Measurements from ENCODE around the gene IQCE. TPM values are rescaled to one million over a fixed set of nuclear protein-coding genes. Genes with fewer than 3 reads are reported as not detected.

Gene IQCE
- total and polyA plus RNA-seq, 11 donors, result 5.0 to 14.1 (median 10.3) TPM

GRCh38 chr7:2523461-2523936 lies 35.3 kb upstream of the IQCE start:
- no peaks in the 10 kb centered on the region for H3K9me3 ChIP-seq
- intact Hi-C loops (cut with DNase I), result loop anchor here in 6 of 10 donors (2.0 to 5.0 kb wide), 6 partner anchors 31 to 109 kb away; partner anchors contain the start of genes BRAT1 (in 2 of the 6), GRIFIN (in 2 of the 6), IQCE (in 1 of the 6) and TTYH3 (in 1 of the 6)
- H3K36me3 ChIP-seq, result peaks cover 0 to 41% (median 29%) of the 10 kb centered on the region in 9 donors
- no peak for DNase-seq
- WGBS, 4 donors, result 17 to 24% (median 23%) methylated on average over 11 to 22 of the region's 22 CpGs
- no peak for TF ChIP-seq POLR2A (IDR thresholded peaks at IDR 0.05)
- no peak for TF ChIP-seq CTCF (IDR thresholded peaks at IDR 0.05)
- H3K4me3 ChIP-seq, result peak overlapping the region in 11 of 12 donors; percentile 7 to 94 (median 72)
- peak in 1 of 4 donors; percentile 1 for ATAC-seq
- H3K27ac ChIP-seq, result peak overlapping the region; percentile 4 to 84 (median 74)
- peaks cover 5 to 85% (median 56%) of the 10 kb centered on the region in 12 donors for H3K4me1 ChIP-seq
- H3K27me3 ChIP-seq, result peaks cover 0 to 38% (median 0%) of the 10 kb centered on the region in 9 donors

GRCh38 chr7:2523941-2524807 lies 34.6 kb upstream of the IQCE start:
- Histone ChIP-seq H3K36me3 (peaks cover 0 to 43% (median 33%) of the 10 kb centered on the region in 9 donors), H3K27ac (peak overlapping the region in 11 of 12 donors; percentile 4 to 84 (median 74)), H3K4me1 (peaks cover under 1 to 85% (median 55%) of the 10 kb centered on the region in 12 donors), H3K27me3 (peaks cover 0 to 38% (median 0%) of the 10 kb centered on the region in 9 donors), H3K9me3 (no peaks in the 10 kb centered on the region), H3K4me3 (peak overlapping the region in 10 of 12 donors; percentile 7 to 94 (median 72))
- DNase-seq (peak; percentile 87 to 93 (median 89)), ATAC-seq (peak; percentile 29 to 61 (median 46))
- no peak for TF ChIP-seq CTCF (IDR thresholded peaks at IDR 0.05)
- TF ChIP-seq POLR2A (IDR thresholded peaks at IDR 0.05), result no peak
- intact Hi-C loops (cut with DNase I), result loop anchor here in 6 of 10 donors (2.0 to 5.0 kb wide), 7 partner anchors 31 to 108 kb away; partner anchors contain the start of genes BRAT1 (in 2 of the 6), GRIFIN (in 2 of the 6), IQCE (in 1 of the 6) and TTYH3 (in 1 of the 6)
- 36 to 62% (median 45%) methylated on average over 27 to 51 of the region's 51 CpGs for WGBS, 4 donors

GRCh38 chr7:2524808-2525657 lies 33.7 kb upstream of the IQCE start:
- Histone ChIP-seq H3K27ac (peak overlapping the region in 7 of 12 donors; percentile 21 to 84 (median 74)), H3K9me3 (no peaks in the 10 kb centered on the region), H3K4me1 (peaks cover 0 to 91% (median 55%) of the 10 kb centered on the region in 12 donors), H3K4me3 (peak overlapping the region in 3 of 12 donors; percentile 9 to 94 (median 73)), H3K36me3 (peaks cover 0 to 43% (median 33%) of the 10 kb centered on the region in 9 donors), H3K27me3 (peaks cover 0 to 38% (median 0%) of the 10 kb centered on the region in 9 donors)
- intact Hi-C loops (cut with DNase I), result loop anchor here in 6 of 10 donors (2.0 to 5.0 kb wide), 6 partner anchors 32 to 107 kb away; partner anchors contain the start of genes GRIFIN (in 2 of the 6), BRAT1 (in 1 of the 6), IQCE (in 1 of the 6) and TTYH3 (in 1 of the 6)
- DNase-seq, result peak in 1 of 5 donors; percentile 68
- no peak for ATAC-seq
- TF ChIP-seq POLR2A (IDR thresholded peaks at IDR 0.05), result no peak
- no peak for TF ChIP-seq CTCF (IDR thresholded peaks at IDR 0.05)
- WGBS, 4 donors, result 81 to 92% (median 86%) methylated on average over 14 to 53 of the region's 53 CpGs
